GM12874 (cell line): ENCODE data around the gene ERBB4.

Source experiments
- TF ChIP-seq, protein P1 (sequence below): IDR thresholded peaks from 2 replicates; pipeline ENCODE4 v1.5.1; 2011; ENCODE audit warnings: low read depth, mild to moderate bottlenecking, control low read depth, low read length, moderate library complexity; ENCODE audit not compliant: insufficient read depth

ERBB4 gene

GRCh38 chr2:212037062-212037461, 501.5 kb downstream of the ERBB4 start:
- TF ChIP-seq, protein P1, sequence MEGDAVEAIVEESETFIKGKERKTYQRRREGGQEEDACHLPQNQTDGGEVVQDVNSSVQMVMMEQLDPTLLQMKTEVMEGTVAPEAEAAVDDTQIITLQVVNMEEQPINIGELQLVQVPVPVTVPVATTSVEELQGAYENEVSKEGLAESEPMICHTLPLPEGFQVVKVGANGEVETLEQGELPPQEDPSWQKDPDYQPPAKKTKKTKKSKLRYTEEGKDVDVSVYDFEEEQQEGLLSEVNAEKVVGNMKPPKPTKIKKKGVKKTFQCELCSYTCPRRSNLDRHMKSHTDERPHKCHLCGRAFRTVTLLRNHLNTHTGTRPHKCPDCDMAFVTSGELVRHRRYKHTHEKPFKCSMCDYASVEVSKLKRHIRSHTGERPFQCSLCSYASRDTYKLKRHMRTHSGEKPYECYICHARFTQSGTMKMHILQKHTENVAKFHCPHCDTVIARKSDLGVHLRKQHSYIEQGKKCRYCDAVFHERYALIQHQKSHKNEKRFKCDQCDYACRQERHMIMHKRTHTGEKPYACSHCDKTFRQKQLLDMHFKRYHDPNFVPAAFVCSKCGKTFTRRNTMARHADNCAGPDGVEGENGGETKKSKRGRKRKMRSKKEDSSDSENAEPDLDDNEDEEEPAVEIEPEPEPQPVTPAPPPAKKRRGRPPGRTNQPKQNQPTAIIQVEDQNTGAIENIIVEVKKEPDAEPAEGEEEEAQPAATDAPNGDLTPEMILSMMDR = no peak

- TF ChIP-seq, protein P1 = no peak
Observed at GRCh38 chr2:212034841-212035585, 503.6 kb downstream of the ERBB4 start.

GRCh38 chr2:212033888-212034287, 504.7 kb downstream of the ERBB4 start:
- TF ChIP-seq, protein P1 = no peak

DNA sequence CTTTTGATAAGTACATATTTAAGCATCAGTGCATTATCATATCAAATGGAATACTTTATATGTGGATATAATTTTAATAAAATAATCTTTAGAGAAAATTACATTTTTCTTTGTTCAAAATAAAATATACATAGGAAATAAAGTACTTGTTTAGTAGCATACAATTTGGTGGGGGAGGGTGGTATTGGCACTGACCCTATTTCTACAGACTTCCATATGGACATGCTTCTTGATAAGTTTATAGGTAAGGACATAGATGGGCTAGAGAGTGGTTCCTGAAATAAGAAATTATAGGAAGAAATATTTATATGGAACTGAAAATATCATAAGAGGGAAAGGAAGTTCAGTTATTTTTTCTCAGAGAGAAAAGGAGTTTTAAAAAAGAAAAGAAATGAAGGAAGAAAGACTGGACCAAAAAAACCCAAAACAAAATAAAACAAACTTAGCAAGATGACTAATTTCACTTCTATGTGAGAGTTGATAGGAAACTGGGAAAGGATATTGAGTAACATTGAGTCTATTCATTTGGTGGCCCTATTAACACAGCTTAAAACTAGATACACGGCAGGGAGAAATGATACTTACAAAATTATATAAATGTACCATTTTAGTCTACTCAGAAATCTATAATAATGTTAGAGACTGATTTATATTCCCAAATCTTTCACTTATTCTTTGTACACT, 505.9 kb downstream of the ERBB4 start:
- TF ChIP-seq, protein P1 = no peak

- TF ChIP-seq, protein P1 = no peak
Observed at GRCh38 chr2:212032032-212032431, 506.6 kb downstream of the ERBB4 start.

DNA sequence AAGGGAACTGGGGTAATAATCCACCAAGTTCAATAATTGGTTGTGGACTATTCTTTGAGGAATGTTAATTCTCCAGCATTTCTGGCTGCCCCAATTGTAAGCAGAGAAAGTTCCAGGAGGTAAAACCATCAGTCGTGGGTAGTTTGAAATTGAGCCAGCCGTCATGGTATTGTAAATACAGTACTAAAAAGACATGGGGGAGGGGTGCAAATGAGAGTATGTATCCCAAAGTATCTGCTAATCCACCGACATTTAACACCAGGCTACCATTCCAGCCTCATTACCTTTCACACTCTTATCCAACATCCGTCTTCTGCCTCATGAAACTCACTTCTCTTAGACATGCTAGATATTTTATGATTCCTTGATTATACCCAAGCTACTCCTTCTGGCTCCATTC, 507.9 kb downstream of the ERBB4 start:
- TF ChIP-seq, protein P1 = no peak

DNA sequence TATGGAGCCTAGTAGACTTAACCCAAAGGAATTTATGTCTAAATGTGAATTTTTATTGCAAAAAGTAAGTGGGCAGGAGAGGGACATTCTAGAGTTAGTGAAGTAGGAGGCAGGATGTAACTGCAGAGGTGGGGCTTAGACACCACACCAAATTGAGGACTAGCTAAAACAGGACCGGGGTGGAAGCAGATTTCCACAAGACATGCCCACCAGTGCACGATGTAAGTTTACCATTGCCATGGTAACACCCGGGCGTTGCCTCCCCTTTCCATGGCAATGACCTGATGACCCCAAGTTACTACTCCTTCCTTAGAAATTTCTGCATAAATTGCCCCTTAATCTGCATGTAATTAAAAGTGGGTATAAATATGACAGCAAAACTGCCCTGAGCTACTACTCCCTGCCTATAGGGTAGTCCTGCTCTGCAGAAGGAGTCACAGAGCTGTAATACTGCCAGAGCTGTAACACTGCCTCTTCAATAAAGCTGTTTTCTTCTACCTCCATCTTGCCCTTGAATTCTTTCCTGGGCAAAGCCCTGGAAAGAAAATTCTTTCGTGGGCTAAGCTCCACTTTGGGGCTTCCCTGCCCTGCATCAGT, 509.7 kb downstream of the ERBB4 start:
- TF ChIP-seq, protein P1 = no peak
